ENCODE measurements around the gene NKX2-3.

NKX2-3 gene

GRCh38 chr10:99571816-99572215 lies 39.1 kb downstream of the NKX2-3 start:
- no peak for DNase-seq (ENCODE audit: low read depth, low spot score)
- H3K4me3 ChIP-seq (ENCODE audit: low read depth, low read length): no peak overlapping the region
- CTCF ChIA-PET: interaction anchor here (0.8 to 1.1 kb wide), 4 partner anchors 9 to 136 kb away, joined by 3 to 5 read pairs (median 4); no protein-coding TSS in a partner anchor
- TF ChIP-seq CTCF (IDR thresholded peaks at IDR 0.05; ENCODE audit: insufficient read depth, low read length, missing control alignments): no peak
- POLR2A ChIA-PET: no interaction called here

GRCh38 chr10:99573790-99574189 lies 41.0 kb downstream of the NKX2-3 start:
- ChIA-PET CTCF (interaction anchor here (1.3 kb wide), 1 partner anchor 13 kb away, joined by 10 read pairs; no protein-coding TSS in a partner anchor), POLR2A (no interaction called here)
- no peak for DNase-seq (ENCODE audit: low read depth, low spot score)
- TF ChIP-seq CTCF (IDR thresholded peaks at IDR 0.05; ENCODE audit: insufficient read depth, low read length, missing control alignments): no peak
- no peak overlapping the region for H3K4me3 ChIP-seq (ENCODE audit: low read depth, low read length)

GRCh38 chr10:99579971-99580370 lies 47.2 kb downstream of the NKX2-3 start:
- POLR2A ChIA-PET: no interaction called here
- no peak overlapping the region for H3K4me3 ChIP-seq (ENCODE audit: low read depth, low read length)
- CTCF ChIA-PET: interaction anchor here (1.5 kb wide), 1 partner anchor 21 kb away, joined by 4 read pairs; no protein-coding TSS in a partner anchor
- no peak for DNase-seq (ENCODE audit: low read depth, low spot score)
- no peak for TF ChIP-seq CTCF (IDR thresholded peaks at IDR 0.05; ENCODE audit: insufficient read depth, low read length, missing control alignments)

GRCh38 chr10:99582255-99582770 lies 49.6 kb downstream of the NKX2-3 start:
- ChIA-PET CTCF (interaction anchor here (1.2 to 1.5 kb wide), 2 partner anchors 21 to 148 kb away, joined by 3 to 5 read pairs; no protein-coding TSS in a partner anchor), POLR2A (no interaction called here)
- TF ChIP-seq CTCF (IDR thresholded peaks at IDR 0.05; ENCODE audit: insufficient read depth, low read length, missing control alignments): no peak
- no peak for DNase-seq (ENCODE audit: low read depth, low spot score)
- no peak overlapping the region for H3K4me3 ChIP-seq (ENCODE audit: low read depth, low read length)

- no peak overlapping the region for H3K4me3 ChIP-seq (ENCODE audit: low read depth, low read length)
- no peak for DNase-seq (ENCODE audit: low read depth, low spot score)
- ChIA-PET POLR2A (no interaction called here), CTCF (interaction anchor here (1.2 kb wide), 1 partner anchor 23 kb away, joined by 5 read pairs; no protein-coding TSS in a partner anchor)
- TF ChIP-seq CTCF (IDR thresholded peaks at IDR 0.05; ENCODE audit: insufficient read depth, low read length, missing control alignments): no peak
Measured at GRCh38 chr10:99583687-99584086, 50.9 kb downstream of the NKX2-3 start.
